Erythroblast (primary cell): Measurements from ENCODE around the gene SIN3B.
A peak's percentile ranks its signal among the peaks of the same experiment; 100 is the strongest.

Source experiments
- DNase-seq, 2 experiments: peaks; one replicate each; lab custom pipeline; 2025; lab: John Stamatoyannopoulos, UW
- GATA1 ChIP-seq: IDR thresholded peaks from 2 replicates; pipeline ENCODE4 v1.6.1; 2011; ENCODE audit warnings: low read depth, mild to moderate bottlenecking, control low read depth, low read length, moderate library complexity
- POLR2A ChIP-seq: IDR thresholded peaks from 2 replicates; pipeline ENCODE4 v1.6.1; 2011; ENCODE audit warnings: mild to moderate bottlenecking, low read length

Gene SIN3B

GRCh38 chr19:16799740-16800139 lies 29.5 kb upstream of the SIN3B start:
- no peak for DNase-seq
- TF ChIP-seq POLR2A (no peak), GATA1 (no peak)

DNA sequence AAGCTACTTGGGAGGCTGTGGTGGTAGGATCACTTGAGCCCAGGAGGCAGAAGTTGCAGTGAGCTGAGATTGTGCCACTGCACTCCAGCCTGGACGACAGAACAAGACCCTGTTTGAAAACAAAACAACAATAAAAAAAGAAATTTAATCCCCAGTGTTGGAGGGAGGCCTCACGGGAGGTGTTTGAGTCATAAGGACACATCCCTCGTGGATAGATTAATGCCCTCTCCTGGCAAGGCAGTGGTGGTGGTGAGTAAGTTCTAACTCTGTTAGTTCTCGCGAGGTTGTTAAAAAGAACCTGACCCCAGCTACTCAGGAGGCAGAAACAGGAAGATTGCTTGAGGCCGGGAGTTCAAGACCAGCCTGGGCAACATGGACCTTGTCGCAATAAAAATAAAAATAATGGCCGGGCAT lies 27.6 kb upstream of the SIN3B start:
- no peak for DNase-seq

DNA sequence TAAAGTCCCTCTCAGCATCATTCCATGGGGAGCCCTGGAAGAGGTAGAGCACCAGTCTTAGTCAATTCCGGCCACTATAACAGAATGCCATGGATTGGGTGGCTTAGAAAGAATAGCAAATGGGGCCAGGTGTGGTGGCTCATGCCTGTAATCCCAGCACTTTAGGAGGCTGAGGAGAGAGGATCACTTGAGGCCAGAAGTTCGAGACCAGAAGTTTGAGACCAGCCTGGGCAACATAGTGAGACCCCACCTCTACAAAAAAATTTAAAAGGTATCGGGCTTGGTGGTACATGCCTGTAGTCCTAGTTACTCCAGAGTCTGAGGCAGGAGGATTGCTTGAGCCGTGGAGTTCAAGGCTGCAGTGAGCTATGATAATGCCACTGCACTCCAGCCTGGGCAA lies 25.0 kb upstream of the SIN3B start:
- DNase-seq = no peak
- no peak for TF ChIP-seq GATA1
- no peak for TF ChIP-seq POLR2A

More for the DNA sequence above, 27.6 kb upstream of the SIN3B start:
- no peak for TF ChIP-seq GATA1
- no peak for TF ChIP-seq POLR2A

- DNase-seq = no peak
- TF ChIP-seq POLR2A (no peak), GATA1 (no peak)
Measured at GRCh38 chr19:16807549-16808284, 21.5 kb upstream of the SIN3B start.

DNA sequence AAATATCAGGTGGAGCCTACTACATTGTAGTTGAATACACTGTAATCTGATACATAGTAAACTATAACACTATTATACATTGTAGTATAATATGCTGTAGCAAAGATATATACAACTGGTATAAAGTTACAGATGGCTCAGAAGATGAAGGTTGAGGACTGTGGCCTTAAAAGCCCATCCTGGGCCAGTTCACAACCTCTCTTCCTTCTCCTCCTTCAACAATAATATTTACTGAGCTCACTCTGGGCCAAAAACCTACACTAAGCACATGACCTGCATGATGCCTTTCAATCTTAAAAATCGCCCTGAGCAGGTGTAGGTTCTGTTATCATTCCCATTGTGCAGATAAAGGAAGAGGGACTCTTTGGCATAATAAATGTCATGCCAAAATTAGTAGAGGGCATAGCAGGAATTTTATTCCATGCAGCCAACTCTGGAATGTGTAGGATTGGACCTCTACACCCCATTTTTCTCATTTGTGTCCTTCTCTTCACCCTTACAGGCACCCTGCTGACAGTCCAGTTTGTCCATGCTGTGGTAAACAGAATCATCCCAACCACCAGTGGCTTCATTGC lies 14.6 kb upstream of the SIN3B start:
- no peak for TF ChIP-seq POLR2A
- TF ChIP-seq GATA1 = no peak

GRCh38 chr19:16820056-16820455 lies 9.1 kb upstream of the SIN3B start:
- DNase-seq = no peak
- no peak for TF ChIP-seq POLR2A
- no peak for TF ChIP-seq GATA1

More for the DNA sequence above, 14.6 kb upstream of the SIN3B start:
- no peak for DNase-seq

DNA sequence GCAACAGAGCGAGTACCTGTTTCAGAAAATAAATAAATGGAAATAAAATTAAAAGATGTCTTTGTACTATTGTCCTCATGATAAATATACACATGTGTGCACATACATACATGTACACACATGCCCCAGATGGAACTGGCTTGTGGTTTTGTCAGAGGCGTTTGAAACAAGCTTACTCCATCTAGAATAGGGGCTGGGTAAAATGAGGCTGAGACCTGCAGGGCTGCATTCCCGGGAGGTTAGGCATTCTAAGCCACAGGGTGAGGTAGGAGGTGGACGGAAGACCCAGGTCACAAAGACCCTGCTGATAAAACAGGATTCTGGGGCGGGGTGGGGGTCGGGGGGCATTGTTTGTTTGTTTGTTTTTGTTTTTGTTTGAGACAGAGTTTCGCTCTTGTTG lies 8.1 kb upstream of the SIN3B start:
- no peak for TF ChIP-seq GATA1
- TF ChIP-seq POLR2A = no peak
- no peak for DNase-seq

DNA sequence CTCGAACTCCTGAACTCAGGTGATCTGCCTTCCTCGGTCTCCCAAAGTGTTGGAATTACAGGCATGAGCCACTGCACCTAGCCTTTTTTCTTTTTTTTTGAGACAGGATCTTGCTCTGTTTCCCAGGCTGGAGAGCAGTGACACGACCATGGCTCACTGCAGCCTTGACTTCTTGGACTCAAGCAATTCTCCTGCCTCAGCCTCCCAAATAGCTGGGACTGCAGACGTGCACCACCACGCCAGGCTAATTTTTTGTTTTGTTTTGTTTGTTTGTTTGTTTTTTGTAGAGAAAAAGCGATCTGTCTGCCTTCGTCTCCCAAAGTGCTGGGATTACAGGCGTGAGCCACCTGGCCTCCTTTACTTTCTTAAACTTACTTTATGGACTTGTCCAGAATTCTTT lies 6.5 kb upstream of the SIN3B start:
- TF ChIP-seq GATA1 (no peak), POLR2A (no peak)

DNA sequence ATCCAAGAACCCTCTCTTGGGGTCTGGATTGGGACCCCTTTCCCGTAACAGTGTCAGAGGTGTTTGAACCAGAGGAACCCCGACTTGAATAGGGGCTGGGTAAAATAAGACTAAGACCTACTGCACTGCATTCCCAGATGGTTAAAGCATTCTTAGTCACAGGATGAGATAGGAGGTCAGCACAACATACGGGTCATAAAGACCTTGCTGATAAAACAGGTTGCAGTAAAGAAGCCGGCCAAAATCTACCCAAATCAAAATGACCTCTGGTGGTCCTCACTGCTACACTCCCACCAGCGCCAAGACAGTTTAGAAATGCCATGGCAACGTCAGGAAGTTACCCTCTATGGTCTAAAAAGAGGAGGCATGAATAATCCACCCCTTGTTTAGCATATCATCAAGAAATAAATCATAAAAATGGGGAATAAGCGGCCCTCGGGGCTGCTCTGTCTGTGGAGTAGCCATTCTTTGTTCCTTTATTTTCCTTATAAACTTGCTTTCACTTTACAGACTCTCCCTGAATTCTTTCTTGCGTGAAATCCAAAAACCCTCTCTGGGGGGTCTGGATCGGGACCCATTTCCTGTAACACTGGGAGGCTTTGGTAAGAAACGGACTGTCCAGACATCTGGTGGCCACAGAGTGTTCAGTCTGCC lies 4.4 kb upstream of the SIN3B start:
- no peak for DNase-seq
- TF ChIP-seq POLR2A (no peak), GATA1 (no peak)

More for the DNA sequence above, 6.5 kb upstream of the SIN3B start:
- DNase-seq = no peak

DNA sequence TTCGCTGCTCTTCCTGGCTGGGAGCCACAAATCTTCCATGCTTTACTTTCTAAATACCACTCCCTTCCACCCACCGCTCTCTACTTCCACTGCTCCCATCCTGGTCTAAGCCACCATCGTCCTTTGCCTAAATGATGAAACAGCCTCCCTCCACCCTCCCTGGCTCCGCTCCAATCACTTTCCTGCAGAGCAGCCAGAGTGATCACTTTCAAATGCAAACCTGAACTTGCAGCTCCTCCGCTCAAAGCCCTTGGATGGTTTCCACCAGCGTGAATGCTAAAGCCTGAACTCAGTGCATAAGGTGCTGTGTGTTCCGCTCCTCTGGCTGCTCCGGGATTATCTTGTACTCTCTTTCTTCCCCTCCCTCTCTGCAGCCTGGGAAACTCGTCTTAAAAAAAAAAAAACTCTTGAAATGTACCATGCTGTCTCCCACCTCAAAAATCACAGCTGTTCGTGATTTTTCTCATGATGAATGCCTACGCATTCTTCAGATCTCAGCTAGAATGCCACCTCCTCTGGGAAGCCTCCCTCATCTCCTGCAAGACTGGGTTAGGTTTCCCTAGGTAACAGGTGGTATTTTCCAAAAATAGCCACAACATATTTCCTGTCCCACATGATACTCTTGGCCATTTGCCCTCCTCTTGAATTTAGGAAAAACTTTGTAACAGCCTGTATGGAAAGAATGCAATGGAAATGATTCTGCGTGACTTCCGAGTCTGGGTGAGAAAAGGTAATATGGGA lies 3.7 kb upstream of the SIN3B start:
- peak in 1 of 2 experiments; percentile 24 for DNase-seq
- TF ChIP-seq GATA1 = no peak
- TF ChIP-seq POLR2A = no peak

DNA sequence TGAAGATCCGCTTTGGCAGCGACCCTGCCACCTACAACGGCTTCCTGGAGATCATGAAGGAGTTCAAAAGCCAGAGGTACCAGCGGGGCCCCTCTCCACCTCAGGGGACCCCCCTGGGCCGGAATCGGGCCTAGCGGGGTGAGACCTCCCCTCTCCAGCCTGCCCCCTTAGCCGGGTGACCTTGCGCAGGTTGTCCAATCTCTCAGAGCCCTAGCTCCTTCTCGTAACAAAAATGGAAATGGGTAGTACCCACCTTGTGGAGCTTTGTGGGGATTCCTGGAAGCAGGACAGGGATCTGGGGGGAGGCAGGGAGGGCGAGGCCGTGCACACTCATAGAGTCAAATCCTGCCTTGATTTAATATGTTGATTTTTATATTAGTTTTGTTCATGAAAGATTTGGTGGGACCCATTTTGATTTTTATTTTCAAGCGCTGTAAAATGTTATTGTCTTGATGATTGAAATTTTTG lies 658 bp downstream of the SIN3B start:
- TF ChIP-seq POLR2A (no peak), GATA1 (no peak)
- no peak for DNase-seq

GRCh38 chr19:16830679-16831078 lies 1.5 kb downstream of the SIN3B start:
- peak in 1 of 2 experiments; percentile 17 for DNase-seq
- TF ChIP-seq POLR2A (no peak), GATA1 (no peak)

- TF ChIP-seq POLR2A (no peak), GATA1 (no peak)
- DNase-seq = no peak
Measured at GRCh38 chr19:16831531-16831930, 2.3 kb downstream of the SIN3B start.
